Neural cell (in vitro differentiated cells): ENCODE results near the gene ODAD4. TPM values are rescaled to one million over a fixed set of nuclear protein-coding genes. Genes with fewer than 3 reads are reported as not detected.

Source experiments
- H2AFZ ChIP-seq: fragments of 200-600, 300-800 bp; sonication (generic), shearing (Covaris generic); 2 replicates; pipeline ENCODE4 v1.6.0; 2014; ENCODE audit warnings: low read depth, mild to moderate bottlenecking, antibody characterized with exemption, low read length, moderate library complexity
- H3F3A ChIP-seq: fragments of 200-600 bp; shearing (Covaris generic); 2 replicates; pipeline ENCODE4 v1.6.1; 2016; ENCODE audit warnings: mild to moderate bottlenecking, moderate library complexity, mixed read lengths, antibody characterized with exemption, low read length; ENCODE audit not compliant: insufficient read depth, poor library complexity, severe bottlenecking
- H3K27ac ChIP-seq: fragments of 200-600, 300-800 bp; sonication (generic), shearing (Covaris generic); 2 replicates; pipeline ENCODE4 v1.5.1; 2014; ENCODE audit warnings: mild to moderate bottlenecking, low read length, moderate library complexity
- H3K27me3 ChIP-seq: fragments of 300-800, 200-600 bp; sonication (generic), shearing (Covaris generic); 2 replicates; pipeline ENCODE4 v1.6.0; 2014; ENCODE audit warnings: mild to moderate bottlenecking, low read depth, low read length, moderate library complexity; ENCODE audit not compliant: insufficient read depth
- H3K36me3 ChIP-seq: fragments of 300-800, 200-600 bp; sonication (generic), shearing (Covaris generic); 2 replicates; pipeline ENCODE4 v1.5.1; 2014; ENCODE audit warnings: mild to moderate bottlenecking, antibody characterized with exemption, low read length, moderate library complexity; ENCODE audit not compliant: insufficient read depth
- H3K4me2 ChIP-seq: fragments of 300-800, 200-600 bp; sonication (generic), shearing (Covaris generic); 2 replicates; pipeline ENCODE4 v1.6.0; 2014; ENCODE audit warnings: mild to moderate bottlenecking, low read length
- H3K4me3 ChIP-seq: fragments of 300-800, 200-600 bp; sonication (generic), shearing (Covaris generic); 2 replicates; pipeline ENCODE4 v1.5.1; 2014; ENCODE audit warnings: mild to moderate bottlenecking, low read length, moderate library complexity
- H3K79me2 ChIP-seq: fragments of 200-600 bp; shearing (Covaris generic); replicated peaks from 2 replicates; pipeline ENCODE4 v1.6.0; 2014; ENCODE audit warnings: mild to moderate bottlenecking, low read length, moderate library complexity; ENCODE audit not compliant: insufficient read depth
- H3K9ac ChIP-seq: fragments of 300-800, 200-600 bp; sonication (generic), shearing (Covaris generic); 2 replicates; pipeline ENCODE4 v1.6.1; 2016; ENCODE audit warnings: mild to moderate bottlenecking, low read length, mixed read lengths
- H3K9me2 ChIP-seq: fragments of 200-600 bp; shearing (Covaris generic); 2 replicates; pipeline ENCODE4 v1.6.1; 2016; ENCODE audit warnings: mild to moderate bottlenecking, low read length, mixed read lengths; ENCODE audit not compliant: insufficient read depth
- H3K9me3 ChIP-seq: fragments of 200-600, 300-800 bp; sonication (generic), shearing (Covaris generic); 2 replicates; pipeline ENCODE4 v1.6.1; 2016; ENCODE audit warnings: mild to moderate bottlenecking, mixed run types, low read length, moderate library complexity, mixed read lengths
- H4K20me1 ChIP-seq: fragments of 200-600 bp; shearing (Covaris generic); 2 replicates; pipeline ENCODE4 v1.6.1; 2016; ENCODE audit warnings: mild to moderate bottlenecking, mixed run types; ENCODE audit not compliant: insufficient read depth
- EP300 ChIP-seq: fragments of 450-650 bp; conservative IDR thresholded peaks from 2 replicates; pipeline ENCODE4 v1.6.1; 2014; ENCODE audit warnings: antibody characterized with exemption, mild to moderate bottlenecking, moderate library complexity; ENCODE audit not compliant: poor library complexity, severe bottlenecking
- MXI1 ChIP-seq: fragments of 450-650 bp; conservative IDR thresholded peaks from 2 replicates; pipeline ENCODE4 v1.6.1; 2014; ENCODE audit warnings: antibody characterized with exemption, mild to moderate bottlenecking; ENCODE audit not compliant: poor library complexity, severe bottlenecking
- POLR2AphosphoS5 ChIP-seq: IDR thresholded peaks from 2 replicates; pipeline ENCODE4 v1.6.1; 2012
- RAD21 ChIP-seq: fragments of 450-650 bp; conservative IDR thresholded peaks from 2 replicates; pipeline ENCODE4 v1.6.1; 2014; ENCODE audit warnings: antibody characterized with exemption, mild to moderate bottlenecking, moderate library complexity
- SMC3 ChIP-seq: fragments of 450-650 bp; conservative IDR thresholded peaks from 2 replicates; pipeline ENCODE4 v1.6.1; 2014; ENCODE audit warnings: antibody characterized with exemption, mild to moderate bottlenecking, moderate library complexity; ENCODE audit not compliant: poor library complexity
- polyA plus RNA-seq: library from polyadenylated mRNA; depleted of rRNA; stranded (reverse); fragments of >200 nt; gene quantifications from 2 replicates; pipeline ENCODE4 v1.2.3, GENCODE V29; 2014
- TF ChIP-seq, protein P1 (sequence below): fragments of 450-650 bp; IDR thresholded peaks from 2 replicates; pipeline ENCODE4 v1.5.1; 2014; ENCODE audit warnings: antibody characterized with exemption, mild to moderate bottlenecking, moderate library complexity; ENCODE audit not compliant: poor library complexity, severe bottlenecking
- TF ChIP-seq, protein P2 (sequence below): IDR thresholded peaks from 2 replicates; pipeline ENCODE4 v1.6.1; 2012; ENCODE audit warnings: borderline replicate concordance

ODAD4 gene
- polyA plus RNA-seq, 1 donor from 2014 or later = 5.7 TPM

GRCh38 chr17:41891135-41892020 lies 39.0 kb upstream of the ODAD4 start:
- H3K9me2 ChIP-seq = no peaks in the 10 kb centered on the region
- no peak overlapping the region for H3K27ac ChIP-seq
- H3K9ac ChIP-seq = no peak overlapping the region
- H4K20me1 ChIP-seq = no peaks in the 10 kb centered on the region
- H2AFZ ChIP-seq = no peak overlapping the region
- H3K4me3 ChIP-seq = no peak overlapping the region
- no peaks in the 10 kb centered on the region for H3K27me3 ChIP-seq
- no peaks in the 10 kb centered on the region for H3F3A ChIP-seq
- H3K9me3 ChIP-seq = no peaks in the 10 kb centered on the region
- no peak overlapping the region for H3K4me2 ChIP-seq
- no peaks in the 10 kb centered on the region for H3K36me3 ChIP-seq
- TF ChIP-seq RAD21 (no peak), EP300 (no peak), MXI1 (no peak), SMC3 (no peak)
- TF ChIP-seq, protein P1, sequence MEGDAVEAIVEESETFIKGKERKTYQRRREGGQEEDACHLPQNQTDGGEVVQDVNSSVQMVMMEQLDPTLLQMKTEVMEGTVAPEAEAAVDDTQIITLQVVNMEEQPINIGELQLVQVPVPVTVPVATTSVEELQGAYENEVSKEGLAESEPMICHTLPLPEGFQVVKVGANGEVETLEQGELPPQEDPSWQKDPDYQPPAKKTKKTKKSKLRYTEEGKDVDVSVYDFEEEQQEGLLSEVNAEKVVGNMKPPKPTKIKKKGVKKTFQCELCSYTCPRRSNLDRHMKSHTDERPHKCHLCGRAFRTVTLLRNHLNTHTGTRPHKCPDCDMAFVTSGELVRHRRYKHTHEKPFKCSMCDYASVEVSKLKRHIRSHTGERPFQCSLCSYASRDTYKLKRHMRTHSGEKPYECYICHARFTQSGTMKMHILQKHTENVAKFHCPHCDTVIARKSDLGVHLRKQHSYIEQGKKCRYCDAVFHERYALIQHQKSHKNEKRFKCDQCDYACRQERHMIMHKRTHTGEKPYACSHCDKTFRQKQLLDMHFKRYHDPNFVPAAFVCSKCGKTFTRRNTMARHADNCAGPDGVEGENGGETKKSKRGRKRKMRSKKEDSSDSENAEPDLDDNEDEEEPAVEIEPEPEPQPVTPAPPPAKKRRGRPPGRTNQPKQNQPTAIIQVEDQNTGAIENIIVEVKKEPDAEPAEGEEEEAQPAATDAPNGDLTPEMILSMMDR = no peak
- TF ChIP-seq, protein P2, sequence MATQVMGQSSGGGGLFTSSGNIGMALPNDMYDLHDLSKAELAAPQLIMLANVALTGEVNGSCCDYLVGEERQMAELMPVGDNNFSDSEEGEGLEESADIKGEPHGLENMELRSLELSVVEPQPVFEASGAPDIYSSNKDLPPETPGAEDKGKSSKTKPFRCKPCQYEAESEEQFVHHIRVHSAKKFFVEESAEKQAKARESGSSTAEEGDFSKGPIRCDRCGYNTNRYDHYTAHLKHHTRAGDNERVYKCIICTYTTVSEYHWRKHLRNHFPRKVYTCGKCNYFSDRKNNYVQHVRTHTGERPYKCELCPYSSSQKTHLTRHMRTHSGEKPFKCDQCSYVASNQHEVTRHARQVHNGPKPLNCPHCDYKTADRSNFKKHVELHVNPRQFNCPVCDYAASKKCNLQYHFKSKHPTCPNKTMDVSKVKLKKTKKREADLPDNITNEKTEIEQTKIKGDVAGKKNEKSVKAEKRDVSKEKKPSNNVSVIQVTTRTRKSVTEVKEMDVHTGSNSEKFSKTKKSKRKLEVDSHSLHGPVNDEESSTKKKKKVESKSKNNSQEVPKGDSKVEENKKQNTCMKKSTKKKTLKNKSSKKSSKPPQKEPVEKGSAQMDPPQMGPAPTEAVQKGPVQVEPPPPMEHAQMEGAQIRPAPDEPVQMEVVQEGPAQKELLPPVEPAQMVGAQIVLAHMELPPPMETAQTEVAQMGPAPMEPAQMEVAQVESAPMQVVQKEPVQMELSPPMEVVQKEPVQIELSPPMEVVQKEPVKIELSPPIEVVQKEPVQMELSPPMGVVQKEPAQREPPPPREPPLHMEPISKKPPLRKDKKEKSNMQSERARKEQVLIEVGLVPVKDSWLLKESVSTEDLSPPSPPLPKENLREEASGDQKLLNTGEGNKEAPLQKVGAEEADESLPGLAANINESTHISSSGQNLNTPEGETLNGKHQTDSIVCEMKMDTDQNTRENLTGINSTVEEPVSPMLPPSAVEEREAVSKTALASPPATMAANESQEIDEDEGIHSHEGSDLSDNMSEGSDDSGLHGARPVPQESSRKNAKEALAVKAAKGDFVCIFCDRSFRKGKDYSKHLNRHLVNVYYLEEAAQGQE = no peak
- no peaks in the 10 kb centered on the region for H3K79me2 ChIP-seq

- H3K4me2 ChIP-seq = no peak overlapping the region
- H3K36me3 ChIP-seq = no peaks in the 10 kb centered on the region
- TF ChIP-seq POLR2AphosphoS5 = no peak
- TF ChIP-seq, protein P2 = no peak
- TF ChIP-seq RAD21 = no peak
- TF ChIP-seq SMC3 = no peak
- TF ChIP-seq, protein P1 = no peak
- H3F3A ChIP-seq = no peaks in the 10 kb centered on the region
- no peak overlapping the region for H2AFZ ChIP-seq
- H3K9ac ChIP-seq = no peak overlapping the region
- H3K27ac ChIP-seq = no peak overlapping the region
- no peaks in the 10 kb centered on the region for H4K20me1 ChIP-seq
- no peaks in the 10 kb centered on the region for H3K79me2 ChIP-seq
- no peaks in the 10 kb centered on the region for H3K9me3 ChIP-seq
- H3K4me3 ChIP-seq = no peak overlapping the region
- no peaks in the 10 kb centered on the region for H3K9me2 ChIP-seq
- no peaks in the 10 kb centered on the region for H3K27me3 ChIP-seq
These were observed 38.4 kb upstream of the ODAD4 start for GRCh38 chr17:41892021-41892376.
